Measurements from ENCODE around the gene HORMAD2.

HORMAD2 gene

DNA sequence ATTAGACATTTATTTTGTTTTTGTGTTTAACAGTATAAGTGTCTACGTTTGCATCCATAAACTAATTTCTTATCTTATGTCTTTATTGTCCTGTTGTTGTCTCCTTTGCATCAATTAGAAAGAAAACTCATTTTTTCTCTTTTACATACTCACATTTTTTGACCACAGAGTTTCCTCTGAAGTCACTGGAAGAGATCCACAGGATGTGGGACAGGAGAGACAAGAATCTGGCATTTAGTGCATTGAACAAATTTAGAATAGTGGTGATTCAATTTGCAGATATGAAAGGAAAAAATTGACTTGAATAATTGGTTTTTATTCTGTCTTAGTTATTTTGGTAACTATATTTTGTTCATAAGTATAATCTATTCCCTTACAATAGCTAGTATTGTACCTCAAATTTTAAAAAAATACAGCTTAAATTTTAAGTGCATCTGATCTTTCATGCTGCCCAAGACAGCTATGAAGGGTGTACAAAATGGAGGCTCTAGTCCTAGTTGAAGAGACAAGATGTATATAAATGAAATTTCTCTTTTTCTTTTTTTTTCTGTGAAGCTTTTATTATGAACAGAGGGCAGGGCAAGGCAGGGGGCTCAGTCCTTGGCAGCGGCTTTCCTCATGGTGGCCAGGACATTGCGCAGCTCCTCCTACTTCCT lies 24.4 kb downstream of the HORMAD2 start:
- no peak overlapping the region for H2AK5ac ChIP-seq (ENCODE audit: low read length)
- H3K4me2 ChIP-seq (ENCODE audit: low read length) = no peak overlapping the region
- DNase-seq = no peak
- no peaks in the 10 kb centered on the region for H3K79me2 ChIP-seq (ENCODE audit: control insufficient read depth, insufficient read depth, low read length, poor library complexity)
- H3K36me3 ChIP-seq (ENCODE audit: control insufficient read depth in 1 of 2, insufficient read depth in 2 of 2, low read length in 2 of 2) = no peaks in the 10 kb centered on the region
- H3K27me3 ChIP-seq (ENCODE audit: insufficient read depth, low read length) = no peaks in the 10 kb centered on the region
- no peaks in the 10 kb centered on the region for H3K79me1 ChIP-seq (ENCODE audit: low read length)
- no peak overlapping the region for H2BK12ac ChIP-seq (ENCODE audit: low read length)
- H4K91ac ChIP-seq (ENCODE audit: low read depth, low read length) = no peak overlapping the region
- H3K4ac ChIP-seq (ENCODE audit: low read depth, low read length) = no peak overlapping the region
- no peaks in the 10 kb centered on the region for H3K4me1 ChIP-seq (ENCODE audit: control insufficient read depth in 1 of 2, insufficient read depth in 2 of 2, low read length in 2 of 2)
- H3K9me3 ChIP-seq (ENCODE audit: insufficient read depth, low read depth, low read length) = no peaks in the 10 kb centered on the region
- no peak overlapping the region for H3K14ac ChIP-seq (ENCODE audit: low read length)
- H4K12ac ChIP-seq (ENCODE audit: low read depth, low read length) = no peak overlapping the region
- H2BK120ac ChIP-seq (ENCODE audit: insufficient read depth, low read length, poor library complexity) = no peak overlapping the region
- H4K8ac ChIP-seq (ENCODE audit: low read depth, low read length) = no peak overlapping the region
- no peak overlapping the region for H3K27ac ChIP-seq (ENCODE audit: low read depth, low read length)
- no peak overlapping the region for H3K4me3 ChIP-seq (ENCODE audit: low read depth, low read length)
- H2BK5ac ChIP-seq (ENCODE audit: low read depth, low read length, poor library complexity) = no peak overlapping the region
- WGBS (ENCODE audit: extremely low coverage, insufficient coverage, insufficient read length) = no CpG with 5 or more reads among the region's 3 CpGs
- no peak overlapping the region for H3K9ac ChIP-seq (ENCODE audit: low read length)
- H3K23ac ChIP-seq (ENCODE audit: low read length) = no peak overlapping the region
- H2AFZ ChIP-seq (ENCODE audit: insufficient read depth, low read length, poor library complexity) = no peak overlapping the region
- no peak overlapping the region for H3K18ac ChIP-seq (ENCODE audit: low read length)

DNA sequence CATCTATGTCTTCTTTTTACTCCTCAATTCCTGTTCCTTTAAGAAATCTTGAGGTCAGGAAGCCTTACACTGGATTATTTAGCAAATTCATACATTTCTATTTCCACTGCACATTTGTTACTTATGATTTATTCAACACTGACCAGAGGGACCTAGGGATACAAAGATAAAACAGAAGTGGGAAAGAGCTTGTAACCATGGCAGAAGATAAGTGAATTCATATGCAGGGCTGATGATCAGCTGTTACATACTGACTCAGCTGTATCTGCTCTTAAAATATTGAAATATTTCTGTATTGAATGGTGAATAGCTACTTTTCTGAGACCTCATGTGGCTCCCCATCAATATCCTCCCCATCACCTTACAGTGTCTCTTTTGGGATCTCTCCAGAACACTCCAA lies 25.2 kb downstream of the HORMAD2 start:
- H3K4me1 ChIP-seq (ENCODE audit: control insufficient read depth in 1 of 2, insufficient read depth in 2 of 2, low read length in 2 of 2) = no peaks in the 10 kb centered on the region
- no peaks in the 10 kb centered on the region for H3K36me3 ChIP-seq (ENCODE audit: control insufficient read depth in 1 of 2, insufficient read depth in 2 of 2, low read length in 2 of 2)
- H3K4me2 ChIP-seq (ENCODE audit: low read length) = no peak overlapping the region
- H2AK5ac ChIP-seq (ENCODE audit: low read length) = no peak overlapping the region
- no peaks in the 10 kb centered on the region for H3K9me3 ChIP-seq (ENCODE audit: insufficient read depth, low read depth, low read length)
- no peaks in the 10 kb centered on the region for H3K79me2 ChIP-seq (ENCODE audit: control insufficient read depth, insufficient read depth, low read length, poor library complexity)
- no peak overlapping the region for H3K23ac ChIP-seq (ENCODE audit: low read length)
- no peak overlapping the region for H3K9ac ChIP-seq (ENCODE audit: low read length)
- H3K27ac ChIP-seq (ENCODE audit: low read depth, low read length) = no peak overlapping the region
- DNase-seq = no peak
- H4K91ac ChIP-seq (ENCODE audit: low read depth, low read length) = no peak overlapping the region
- no peak overlapping the region for H3K18ac ChIP-seq (ENCODE audit: low read length)
- H3K27me3 ChIP-seq (ENCODE audit: insufficient read depth, low read length) = no peaks in the 10 kb centered on the region
- H2AFZ ChIP-seq (ENCODE audit: insufficient read depth, low read length, poor library complexity) = no peak overlapping the region
- H3K14ac ChIP-seq (ENCODE audit: low read length) = no peak overlapping the region
- H4K12ac ChIP-seq (ENCODE audit: low read depth, low read length) = no peak overlapping the region
- no peak overlapping the region for H2BK12ac ChIP-seq (ENCODE audit: low read length)
- H3K79me1 ChIP-seq (ENCODE audit: low read length) = no peaks in the 10 kb centered on the region
- no peak overlapping the region for H2BK120ac ChIP-seq (ENCODE audit: insufficient read depth, low read length, poor library complexity)
- no peak overlapping the region for H3K4ac ChIP-seq (ENCODE audit: low read depth, low read length)
- no peak overlapping the region for H2BK5ac ChIP-seq (ENCODE audit: low read depth, low read length, poor library complexity)
- H4K8ac ChIP-seq (ENCODE audit: low read depth, low read length) = no peak overlapping the region
- no peak overlapping the region for H3K4me3 ChIP-seq (ENCODE audit: low read depth, low read length)

DNA sequence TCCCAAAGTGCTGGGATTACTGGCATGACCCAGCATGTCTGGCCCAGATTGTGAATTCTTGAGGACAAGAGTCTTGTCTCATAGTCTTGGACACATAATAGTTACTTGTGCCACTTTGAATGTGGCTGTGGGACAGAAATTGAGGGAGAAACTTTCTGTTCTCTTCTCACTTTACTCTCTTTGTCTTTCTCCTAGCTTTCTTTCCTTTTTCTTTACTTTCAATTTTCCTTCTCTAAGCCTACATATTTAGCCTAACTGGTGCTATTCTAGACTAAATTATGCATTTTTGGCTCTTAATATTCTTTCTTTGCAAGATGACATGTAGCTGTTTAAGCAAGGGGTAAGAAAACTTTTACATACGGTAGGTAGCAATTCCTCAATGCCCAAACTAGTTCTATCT lies 33.2 kb downstream of the HORMAD2 start:
- no peak overlapping the region for H3K27ac ChIP-seq (ENCODE audit: low read depth, low read length)

DNA sequence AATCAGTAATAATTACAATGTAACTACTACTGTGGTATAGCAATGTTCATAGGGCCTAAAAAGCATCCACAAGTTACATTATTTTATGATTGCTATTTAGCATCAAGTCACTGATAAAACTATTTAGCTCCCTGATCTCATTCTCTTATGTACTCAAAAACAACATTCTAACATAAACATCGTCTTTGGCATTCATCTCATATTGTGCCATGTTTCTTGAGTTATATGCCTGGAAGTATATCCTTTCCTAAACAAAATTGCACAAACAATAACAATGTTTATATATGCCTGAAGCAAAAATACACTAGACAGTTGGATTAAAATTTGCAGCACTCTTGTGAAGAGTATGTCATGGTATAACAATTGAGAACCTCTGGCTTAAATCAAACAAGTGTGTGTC lies 34.1 kb downstream of the HORMAD2 start:
- Histone ChIP-seq H4K91ac (ENCODE audit: low read depth, low read length) (no peak overlapping the region), H4K8ac (ENCODE audit: low read depth, low read length) (no peak overlapping the region), H3K4me1 (ENCODE audit: control insufficient read depth in 1 of 2, insufficient read depth in 2 of 2, low read length in 2 of 2) (no peaks in the 10 kb centered on the region), H3K4ac (ENCODE audit: low read depth, low read length) (no peak overlapping the region), H3K23ac (ENCODE audit: low read length) (no peak overlapping the region), H3K9me3 (ENCODE audit: insufficient read depth, low read depth, low read length) (no peaks in the 10 kb centered on the region), H3K27ac (ENCODE audit: low read depth, low read length) (no peak overlapping the region), H2BK120ac (ENCODE audit: insufficient read depth, low read length, poor library complexity) (no peak overlapping the region), H3K79me2 (ENCODE audit: control insufficient read depth, insufficient read depth, low read length, poor library complexity) (no peaks in the 10 kb centered on the region), H2AK5ac (ENCODE audit: low read length) (no peak overlapping the region), H2AFZ (ENCODE audit: insufficient read depth, low read length, poor library complexity) (no peak overlapping the region), H3K79me1 (ENCODE audit: low read length) (no peaks in the 10 kb centered on the region), H3K9ac (ENCODE audit: low read length) (no peak overlapping the region), H3K4me2 (ENCODE audit: low read length) (no peak overlapping the region), H3K4me3 (ENCODE audit: low read depth, low read length) (no peak overlapping the region), H2BK12ac (ENCODE audit: low read length) (no peak overlapping the region), H2BK5ac (ENCODE audit: low read depth, low read length, poor library complexity) (no peak overlapping the region), H3K36me3 (ENCODE audit: control insufficient read depth in 1 of 2, insufficient read depth in 2 of 2, low read length in 2 of 2) (no peaks in the 10 kb centered on the region), H3K27me3 (ENCODE audit: insufficient read depth, low read length) (no peaks in the 10 kb centered on the region), H3K14ac (ENCODE audit: low read length) (no peak overlapping the region), H4K12ac (ENCODE audit: low read depth, low read length) (no peak overlapping the region), H3K18ac (ENCODE audit: low read length) (no peak overlapping the region)
- DNase-seq = no peak
- WGBS (ENCODE audit: extremely low coverage, insufficient coverage, insufficient read length) = no CpG with 5 or more reads among the region's 1 CpG

More for the DNA sequence above, 33.2 kb downstream of the HORMAD2 start:
- Histone ChIP-seq H2BK120ac (ENCODE audit: insufficient read depth, low read length, poor library complexity) (no peak overlapping the region), H3K4me3 (ENCODE audit: low read depth, low read length) (no peak overlapping the region), H3K79me2 (ENCODE audit: control insufficient read depth, insufficient read depth, low read length, poor library complexity) (no peaks in the 10 kb centered on the region), H3K9me3 (ENCODE audit: insufficient read depth, low read depth, low read length) (no peaks in the 10 kb centered on the region), H3K79me1 (ENCODE audit: low read length) (no peaks in the 10 kb centered on the region), H3K4ac (ENCODE audit: low read depth, low read length) (no peak overlapping the region), H2BK5ac (ENCODE audit: low read depth, low read length, poor library complexity) (no peak overlapping the region), H3K27me3 (ENCODE audit: insufficient read depth, low read length) (no peaks in the 10 kb centered on the region), H3K9ac (ENCODE audit: low read length) (no peak overlapping the region), H3K4me2 (ENCODE audit: low read length) (no peak overlapping the region), H4K8ac (ENCODE audit: low read depth, low read length) (no peak overlapping the region), H3K4me1 (ENCODE audit: control insufficient read depth in 1 of 2, insufficient read depth in 2 of 2, low read length in 2 of 2) (no peaks in the 10 kb centered on the region), H4K12ac (ENCODE audit: low read depth, low read length) (no peak overlapping the region), H4K91ac (ENCODE audit: low read depth, low read length) (no peak overlapping the region), H3K36me3 (ENCODE audit: control insufficient read depth in 1 of 2, insufficient read depth in 2 of 2, low read length in 2 of 2) (no peaks in the 10 kb centered on the region), H2AFZ (ENCODE audit: insufficient read depth, low read length, poor library complexity) (no peak overlapping the region), H3K14ac (ENCODE audit: low read length) (no peak overlapping the region), H3K23ac (ENCODE audit: low read length) (no peak overlapping the region), H2AK5ac (ENCODE audit: low read length) (no peak overlapping the region), H2BK12ac (ENCODE audit: low read length) (no peak overlapping the region), H3K18ac (ENCODE audit: low read length) (no peak overlapping the region)
- no CpG with 5 or more reads among the region's 1 CpG for WGBS (ENCODE audit: extremely low coverage, insufficient coverage, insufficient read length)
- no peak for DNase-seq

Data from trophoblast cell (in vitro differentiated cells and primary cell).